Right hindlimb (tissue), 1 donor: ENCODE measurements around the gene FOXN4.

ENCODE experiments used
- DNase-seq: peaks from one replicate; pipeline ENCODE4 v3.0.0-alpha.2; 2018

FOXN4 gene

DNA sequence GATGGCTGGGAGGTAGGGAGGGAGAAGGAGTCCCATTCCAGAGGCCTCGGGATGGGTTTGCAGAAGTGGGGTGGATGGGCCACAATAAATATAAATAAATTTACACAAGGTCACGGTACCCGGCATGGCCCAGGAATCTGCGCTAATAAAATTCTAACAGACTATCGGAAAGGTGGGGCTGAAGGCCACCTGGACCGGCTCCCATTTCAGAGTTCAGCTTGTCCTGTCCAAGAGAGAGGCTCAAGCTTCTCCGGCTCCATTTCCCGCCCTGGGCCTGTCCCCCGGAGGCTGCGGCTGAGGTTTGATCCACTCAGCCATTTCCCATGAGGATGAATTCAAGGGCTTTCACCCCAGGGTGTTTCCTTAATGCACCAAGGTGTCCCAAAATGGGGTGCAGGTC lies 30.2 kb downstream of the FOXN4 start:
- DNase-seq = no peak

DNA sequence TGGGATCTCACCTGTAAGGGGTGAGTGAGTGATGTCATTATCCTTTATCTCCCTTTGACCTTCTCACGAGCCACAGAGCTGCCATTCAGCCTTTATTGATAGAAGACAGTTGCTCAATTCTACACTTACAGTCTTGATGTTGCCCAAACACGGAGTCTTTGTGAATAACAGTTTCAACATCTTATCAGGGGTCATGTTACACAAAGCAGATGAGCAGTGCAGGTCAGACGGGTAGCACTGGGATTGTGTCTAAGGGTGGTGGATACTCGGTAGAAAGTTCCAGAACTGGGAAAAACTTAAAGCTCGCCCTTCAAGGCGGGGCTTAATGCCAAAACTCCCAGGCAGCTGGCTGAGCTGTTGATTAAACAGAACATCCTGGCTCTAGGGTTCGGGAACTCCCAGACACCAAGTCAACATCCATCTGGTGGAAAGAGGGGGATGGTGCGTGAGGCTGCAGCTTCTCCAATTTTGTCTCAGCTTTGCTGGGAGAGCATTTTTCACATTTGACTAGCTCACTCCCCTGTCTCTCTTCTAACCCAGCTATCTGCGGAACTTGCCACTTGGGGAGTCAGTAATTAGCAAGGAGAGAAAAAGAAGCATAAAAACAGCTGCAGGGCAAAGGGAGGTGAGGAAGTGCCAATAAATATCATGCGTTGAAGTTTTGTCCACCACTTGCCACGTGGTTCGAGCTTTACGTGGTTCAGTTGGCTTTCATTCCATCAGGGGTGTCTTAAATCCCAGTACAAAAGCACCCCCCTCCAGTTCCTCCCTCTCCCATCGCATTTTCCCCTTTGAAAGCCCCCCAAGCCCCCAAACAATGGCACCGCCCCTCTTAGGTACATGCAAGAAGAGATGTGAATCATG lies 31.0 kb downstream of the FOXN4 start:
- peak; percentile 64 for DNase-seq

DNA sequence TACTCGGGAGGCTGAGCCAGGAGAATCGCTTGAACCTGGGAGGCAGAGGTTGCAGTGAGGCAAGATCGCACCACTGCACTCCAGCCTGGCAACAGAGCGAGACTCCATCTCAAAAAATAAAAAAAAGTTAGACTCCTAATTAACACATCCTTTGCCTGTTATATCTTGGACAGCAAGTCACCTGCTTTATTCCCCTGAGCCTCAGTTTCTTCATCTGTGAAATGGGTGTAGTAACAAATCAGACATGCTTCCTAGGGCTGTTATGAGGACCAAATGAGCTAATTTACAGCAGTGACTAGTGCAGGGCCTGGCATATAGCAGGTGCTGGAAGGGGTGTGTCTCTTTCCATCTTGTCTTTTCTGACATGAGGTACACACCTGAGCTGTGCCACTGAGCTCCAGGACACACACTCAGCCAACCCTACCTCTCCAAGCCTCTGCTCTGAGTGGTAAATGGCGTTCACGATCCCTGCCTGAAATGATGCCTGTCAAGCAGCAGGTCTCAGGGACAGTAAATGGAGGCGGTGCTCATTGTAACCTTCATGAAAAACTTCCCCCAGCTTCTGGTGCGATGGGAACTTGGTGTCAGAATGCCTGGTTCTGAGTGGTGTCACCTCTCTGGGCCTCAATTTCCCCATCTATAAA lies 31.7 kb downstream of the FOXN4 start:
- no peak for DNase-seq

DNA sequence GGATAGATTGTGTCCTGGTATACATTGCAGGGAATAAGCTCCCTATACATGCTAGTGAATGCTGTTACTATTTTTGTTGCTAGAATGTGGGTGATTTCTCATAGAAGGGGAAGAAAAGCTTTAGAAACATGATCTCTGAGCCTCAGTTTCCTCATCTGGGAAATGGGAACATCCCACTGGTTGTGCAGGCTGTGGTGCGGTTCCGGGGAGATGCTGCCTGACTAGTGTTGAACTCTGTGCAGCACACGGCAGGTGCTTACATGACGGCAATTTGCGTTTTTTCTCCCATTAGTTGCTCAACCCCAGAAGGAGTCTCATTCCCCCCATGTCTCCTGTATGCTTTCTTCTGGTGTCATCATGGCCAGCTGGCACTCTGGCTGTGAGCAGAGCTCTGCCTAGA lies 32.9 kb downstream of the FOXN4 start:
- DNase-seq = no peak

DNA sequence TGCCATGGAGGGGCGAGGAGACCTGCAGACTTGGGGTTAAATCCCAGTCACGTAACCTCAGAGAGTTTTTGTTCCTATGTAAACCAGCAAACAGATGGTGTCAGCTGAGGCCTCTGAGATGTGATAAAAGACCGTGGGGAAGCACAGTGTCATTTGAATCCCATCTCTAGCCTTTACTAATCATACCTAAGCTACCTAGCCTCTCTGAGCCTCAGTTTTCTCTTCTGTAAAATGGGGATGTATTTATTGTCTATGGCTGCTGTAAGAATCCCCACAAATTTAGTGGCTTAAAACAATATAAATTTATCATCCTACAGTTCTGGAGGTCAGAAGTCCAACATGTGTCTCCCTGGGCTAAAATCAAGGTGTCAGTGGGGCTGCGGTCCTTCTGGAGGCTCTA lies 33.9 kb downstream of the FOXN4 start:
- no peak for DNase-seq

DNA sequence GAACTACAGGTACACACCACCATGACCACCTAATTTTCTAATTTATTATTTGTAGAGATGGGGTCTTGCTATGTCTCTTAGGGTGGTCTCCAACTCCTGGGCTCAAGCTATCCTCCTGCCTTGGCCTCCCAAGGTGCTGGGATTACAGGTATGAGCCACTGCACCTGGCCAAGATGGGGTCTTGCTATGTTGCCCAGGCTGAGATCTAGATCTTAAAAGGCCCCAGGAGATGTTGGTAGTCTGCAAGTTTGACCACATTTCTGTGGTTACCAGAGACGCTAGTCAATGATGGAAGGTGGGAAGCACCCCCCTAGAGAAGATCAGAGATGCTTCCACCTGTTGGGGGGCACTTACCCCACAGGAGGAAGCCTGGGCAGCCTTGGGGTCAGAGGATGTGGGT lies 34.7 kb downstream of the FOXN4 start:
- DNase-seq = no peak

DNA sequence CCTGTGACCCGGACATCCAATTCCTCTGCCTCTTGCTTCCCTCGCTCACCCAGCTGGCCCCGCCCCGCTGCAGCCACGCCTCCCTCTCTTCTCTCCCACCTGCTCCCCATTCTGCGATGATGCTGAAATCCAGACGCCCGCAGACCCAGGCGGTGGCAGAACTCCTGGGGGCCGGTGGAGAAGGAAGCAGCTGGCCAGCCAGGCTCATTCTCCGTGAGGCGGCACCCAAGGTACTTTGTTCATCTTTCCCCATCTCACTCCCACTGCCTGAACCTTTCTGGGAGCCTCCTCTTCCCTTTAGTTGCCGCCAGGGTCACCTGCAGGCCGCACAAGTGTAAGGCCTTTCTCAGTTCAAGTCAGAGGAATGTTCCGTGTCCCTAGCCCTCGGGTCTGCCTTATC lies 35.7 kb downstream of the FOXN4 start:
- no peak for DNase-seq

DNA sequence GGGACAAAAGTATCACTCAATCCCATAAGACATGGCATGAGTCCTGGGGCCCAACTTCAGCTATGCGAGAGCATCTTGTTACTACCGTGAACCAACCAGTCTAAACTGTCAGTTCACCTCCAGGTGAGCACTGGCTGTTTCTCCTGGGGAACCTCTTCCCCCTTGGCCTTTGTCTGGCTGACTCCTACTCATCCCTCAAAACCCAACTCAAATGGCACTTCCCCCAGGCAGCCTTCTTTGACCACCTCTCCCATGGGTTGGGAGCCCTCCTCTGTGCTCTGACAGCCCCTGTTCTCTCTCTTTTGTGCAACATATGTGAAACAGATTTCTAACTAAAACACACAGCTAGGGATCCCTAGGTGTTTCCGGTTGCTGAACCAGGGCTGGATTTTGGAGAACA lies 37.7 kb downstream of the FOXN4 start:
- no peak for DNase-seq

DNA sequence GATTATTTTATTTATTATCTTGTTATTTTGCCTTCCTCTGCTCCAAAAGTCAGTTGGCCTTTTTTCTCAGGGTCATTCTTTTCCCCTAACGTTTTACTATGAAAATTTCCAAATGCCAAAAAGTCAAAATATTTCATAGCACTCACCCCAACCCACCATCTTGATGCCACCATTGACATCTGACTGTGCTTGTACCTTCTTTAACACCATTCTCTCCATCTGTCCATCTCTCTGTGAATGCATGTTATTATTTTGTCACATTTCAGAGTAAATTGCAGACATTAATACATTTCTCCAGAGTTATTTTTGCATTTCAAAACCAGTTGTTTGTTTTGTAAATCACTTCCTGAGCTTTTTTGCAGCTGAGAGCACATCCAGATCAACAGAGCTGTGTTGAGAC lies 38.6 kb downstream of the FOXN4 start:
- no peak for DNase-seq

DNA sequence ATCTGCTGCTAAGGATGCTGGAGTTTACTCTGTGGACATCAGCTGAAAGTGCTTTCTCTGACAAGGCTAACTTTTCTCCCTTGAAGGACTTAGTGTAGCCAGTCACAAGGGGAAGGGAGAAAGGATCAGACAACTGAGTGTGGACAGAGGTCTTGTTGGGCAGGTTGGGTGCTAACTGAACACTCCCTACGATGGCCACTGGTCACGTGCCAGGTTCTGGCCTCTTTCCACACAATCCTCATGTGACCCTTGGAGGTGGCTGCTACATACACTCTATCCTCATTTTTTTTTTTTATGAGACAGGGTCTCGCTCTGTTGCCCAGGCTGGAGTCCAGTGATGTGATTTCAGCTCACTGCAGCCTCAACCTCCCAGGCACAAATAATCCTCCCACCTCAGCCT lies 39.7 kb downstream of the FOXN4 start:
- DNase-seq = no peak

DNA sequence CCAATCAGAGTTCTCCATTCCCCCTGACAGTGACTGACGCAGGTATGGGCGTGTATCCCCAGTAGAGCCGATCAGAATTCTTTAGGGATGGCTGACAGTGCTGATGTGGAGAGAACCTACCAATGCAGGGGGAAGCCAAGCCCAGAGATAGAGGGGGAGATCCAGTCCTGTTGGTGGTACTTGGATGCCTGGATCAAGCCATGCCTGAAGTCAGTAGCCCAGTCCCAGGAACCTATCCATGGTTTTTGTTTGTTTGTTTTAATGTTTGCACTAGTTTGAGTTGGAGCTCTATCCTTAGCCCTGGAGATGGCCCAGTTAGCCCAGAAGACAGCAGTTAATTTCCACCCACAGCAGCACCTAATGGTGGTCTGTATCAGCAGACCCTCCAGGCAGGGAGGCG lies 40.2 kb downstream of the FOXN4 start:
- DNase-seq = no peak

DNA sequence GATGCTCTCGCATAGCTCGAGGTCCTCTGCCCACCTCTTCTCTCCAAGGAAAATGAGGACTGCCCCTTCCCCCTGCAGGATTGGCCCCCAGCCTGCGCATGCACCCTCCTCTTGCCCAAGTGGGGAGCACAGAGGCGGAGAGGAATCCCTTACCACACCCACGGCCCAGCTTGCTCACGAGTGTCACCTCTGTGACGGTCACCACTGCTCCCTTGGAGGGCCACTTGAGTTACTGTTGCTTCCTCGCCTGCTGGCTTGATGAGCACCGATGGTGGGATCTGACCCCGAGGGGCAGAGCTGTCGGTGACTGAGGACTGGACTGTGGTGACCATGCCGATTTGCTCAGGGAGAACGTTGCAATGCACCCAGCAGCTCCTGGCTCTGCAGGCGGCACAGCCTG lies 41.7 kb downstream of the FOXN4 start:
- no peak for DNase-seq

DNA sequence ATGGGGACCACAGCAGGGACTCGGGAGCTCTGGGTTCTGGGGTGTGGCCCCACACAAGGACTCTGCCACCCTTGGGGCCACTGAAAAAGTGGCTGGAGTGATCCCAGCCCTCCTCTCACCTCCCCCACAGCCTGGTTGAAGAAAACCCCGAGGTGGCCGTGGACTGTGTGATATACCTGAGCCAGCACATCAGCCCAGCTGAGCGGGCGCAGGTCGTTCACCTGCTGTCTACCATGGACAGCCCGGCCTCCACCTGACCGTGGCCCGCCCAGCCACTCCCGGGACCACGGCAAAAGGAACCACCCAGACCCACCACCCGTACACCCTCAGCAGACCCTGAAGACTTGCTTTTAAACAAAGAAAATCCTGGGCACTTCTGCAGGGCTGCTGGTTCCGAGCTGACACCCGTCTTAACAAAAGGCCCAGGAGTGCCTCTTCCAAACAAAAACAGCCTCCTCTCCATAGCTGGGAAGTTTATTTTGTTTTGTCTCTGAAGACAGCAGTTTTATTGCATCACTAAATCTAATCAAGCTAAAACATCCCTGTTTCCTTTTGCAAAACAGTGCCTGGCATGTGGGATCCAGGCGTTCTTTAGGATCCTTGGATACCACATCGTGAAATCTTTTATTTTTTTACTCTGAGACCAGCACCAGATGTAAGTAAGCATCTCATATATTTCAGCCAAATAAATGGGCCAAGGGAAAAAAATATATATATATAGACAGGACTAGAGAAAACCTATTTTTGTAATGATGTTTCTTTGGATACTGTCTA lies 42.8 kb downstream of the FOXN4 start:
- no peak for DNase-seq

DNA sequence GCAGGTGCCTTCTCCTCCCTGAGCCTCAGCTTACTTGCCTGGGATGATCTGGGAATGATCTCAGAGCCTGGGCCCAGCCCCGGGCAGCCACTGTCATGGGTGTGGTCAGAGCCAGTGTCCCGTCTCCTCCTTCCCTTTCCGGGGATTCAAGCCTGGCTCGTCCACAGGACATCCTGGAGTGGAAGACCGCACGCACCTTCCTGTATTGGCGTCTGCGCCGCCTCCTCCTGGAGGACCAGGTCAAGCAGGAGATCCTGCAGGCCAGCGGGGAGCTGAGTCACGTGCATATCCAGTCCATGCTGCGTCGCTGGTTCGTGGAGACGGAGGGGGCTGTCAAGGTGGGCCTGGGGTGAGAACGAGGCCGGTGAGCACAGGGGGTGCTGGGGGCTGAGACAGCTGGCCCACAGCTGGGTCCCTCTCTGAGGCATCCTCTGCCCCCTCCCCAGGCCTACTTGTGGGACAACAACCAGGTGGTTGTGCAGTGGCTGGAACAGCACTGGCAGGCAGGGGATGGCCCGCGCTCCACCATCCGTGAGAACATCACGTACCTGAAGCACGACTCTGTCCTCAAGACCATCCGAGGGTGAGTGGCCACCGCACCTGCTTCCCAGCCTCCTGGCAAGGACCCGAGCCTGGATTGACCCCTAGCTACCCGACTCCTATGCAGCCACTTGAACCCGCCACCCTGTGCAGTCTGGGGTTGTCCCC lies 44.0 kb downstream of the FOXN4 start:
- DNase-seq = no peak

DNA sequence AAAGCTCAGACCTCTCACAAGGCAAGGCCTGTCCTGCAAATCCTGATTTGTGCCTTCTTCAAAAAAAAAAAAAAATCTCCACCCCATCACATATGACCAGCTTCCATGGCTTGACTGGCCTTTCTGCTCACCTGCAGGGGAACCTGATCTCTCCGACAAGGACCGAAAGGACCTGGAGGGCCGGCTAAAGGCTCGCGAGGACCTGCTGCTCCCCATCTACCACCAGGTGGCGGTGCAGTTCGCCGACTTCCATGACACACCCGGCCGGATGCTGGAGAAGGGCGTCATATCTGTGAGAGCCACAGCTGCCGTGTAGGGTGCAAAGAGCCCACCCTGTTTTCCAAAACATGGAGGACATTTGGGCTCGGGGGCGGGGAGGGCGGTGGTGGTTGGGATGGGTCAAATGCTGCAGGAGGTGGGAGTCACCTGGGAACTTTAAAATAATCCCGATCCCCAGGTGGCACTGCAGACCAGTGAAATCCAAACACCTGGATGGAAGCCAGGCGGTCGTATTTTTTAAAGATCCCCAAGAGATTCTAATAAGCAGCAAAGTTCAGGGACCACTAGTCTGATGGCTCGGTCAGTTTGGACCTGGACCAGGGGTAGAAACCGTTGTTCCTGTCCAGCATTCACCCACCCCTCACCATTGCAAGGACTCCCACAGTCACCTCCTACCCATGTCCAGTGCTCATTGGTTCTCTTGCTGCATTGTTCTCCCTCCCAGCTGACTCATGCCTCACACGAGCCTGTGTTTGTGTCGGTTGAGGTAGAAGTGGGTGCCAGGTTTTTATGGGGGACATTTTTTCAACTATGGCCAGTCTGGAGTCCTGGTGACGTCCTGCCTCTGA lies 44.8 kb downstream of the FOXN4 start:
- DNase-seq = peak; percentile 78

DNA sequence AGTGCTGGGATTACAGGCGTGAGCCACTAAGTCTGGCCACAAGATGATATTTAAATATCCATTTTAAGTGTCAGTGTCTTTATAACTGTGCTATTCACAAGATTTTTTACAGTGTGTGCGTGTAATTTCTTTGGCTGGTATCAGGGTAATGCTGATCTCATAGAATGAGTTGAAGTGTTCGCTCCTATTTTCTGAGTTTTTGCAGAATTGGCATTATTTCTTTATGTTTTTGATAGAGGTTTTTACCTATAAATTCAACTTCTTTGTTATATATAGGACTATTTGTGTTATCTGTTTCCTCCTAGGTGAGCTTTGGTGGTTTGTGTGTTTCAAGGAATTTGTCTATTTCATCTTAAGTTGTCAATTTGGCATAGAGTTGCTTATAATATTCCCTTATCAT lies 45.6 kb downstream of the FOXN4 start:
- no peak for DNase-seq

DNA sequence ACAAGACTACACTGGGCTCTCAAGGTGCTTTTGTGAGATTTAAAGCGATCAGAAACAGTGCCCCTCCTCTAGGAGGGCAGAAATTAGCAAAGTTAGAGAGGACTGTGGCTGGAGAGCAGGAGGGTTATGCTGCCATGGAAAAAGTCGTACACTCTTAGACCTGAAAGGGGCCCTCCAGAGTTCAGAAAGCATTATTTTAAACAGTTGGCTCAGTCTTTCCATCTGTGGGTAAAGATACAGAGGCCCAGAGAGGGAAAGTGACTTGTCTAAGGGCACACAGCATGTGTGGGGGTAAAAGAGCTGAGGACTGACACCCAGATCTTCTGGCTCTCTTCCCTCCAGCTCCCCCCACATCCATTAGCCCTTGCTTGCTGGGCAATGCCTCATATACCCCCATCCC lies 47.1 kb downstream of the FOXN4 start:
- DNase-seq = no peak

DNA sequence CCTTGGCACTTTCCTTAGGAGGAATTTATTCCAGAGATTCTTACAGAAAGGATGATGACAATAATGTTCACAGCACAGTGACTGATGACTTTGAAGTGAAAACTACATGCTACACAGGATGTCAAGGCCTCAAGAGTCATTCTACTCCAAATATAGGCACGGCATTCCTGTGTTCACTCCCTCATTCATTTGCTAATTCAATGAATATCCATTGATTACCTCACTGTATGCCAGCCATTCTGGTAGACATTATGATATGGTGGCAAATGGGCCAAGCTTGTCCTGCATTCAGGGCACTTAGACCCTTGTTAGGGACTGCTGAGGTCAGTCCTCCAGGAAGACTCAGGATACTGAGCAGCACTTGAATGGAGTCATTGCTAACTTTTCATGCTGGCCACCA lies 48.0 kb downstream of the FOXN4 start:
- DNase-seq = no peak

DNA sequence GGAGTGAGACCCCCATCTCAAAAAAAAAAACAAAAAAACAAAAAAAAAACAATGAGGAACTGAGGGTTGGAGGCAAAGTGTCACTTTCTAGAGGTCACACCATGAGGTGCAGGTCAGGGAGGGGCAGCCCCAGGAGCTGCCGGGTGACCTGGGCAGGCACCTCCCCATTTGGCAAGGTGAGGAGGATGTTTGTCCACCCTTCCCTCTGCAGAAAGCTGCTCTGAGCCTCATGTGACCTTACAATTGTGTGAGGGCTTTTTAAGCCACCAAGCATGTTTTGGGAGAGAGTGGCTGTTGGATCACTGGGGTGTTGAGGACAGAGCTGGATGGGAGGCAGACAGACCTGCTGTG lies 49.6 kb downstream of the FOXN4 start:
- no peak for DNase-seq

DNA sequence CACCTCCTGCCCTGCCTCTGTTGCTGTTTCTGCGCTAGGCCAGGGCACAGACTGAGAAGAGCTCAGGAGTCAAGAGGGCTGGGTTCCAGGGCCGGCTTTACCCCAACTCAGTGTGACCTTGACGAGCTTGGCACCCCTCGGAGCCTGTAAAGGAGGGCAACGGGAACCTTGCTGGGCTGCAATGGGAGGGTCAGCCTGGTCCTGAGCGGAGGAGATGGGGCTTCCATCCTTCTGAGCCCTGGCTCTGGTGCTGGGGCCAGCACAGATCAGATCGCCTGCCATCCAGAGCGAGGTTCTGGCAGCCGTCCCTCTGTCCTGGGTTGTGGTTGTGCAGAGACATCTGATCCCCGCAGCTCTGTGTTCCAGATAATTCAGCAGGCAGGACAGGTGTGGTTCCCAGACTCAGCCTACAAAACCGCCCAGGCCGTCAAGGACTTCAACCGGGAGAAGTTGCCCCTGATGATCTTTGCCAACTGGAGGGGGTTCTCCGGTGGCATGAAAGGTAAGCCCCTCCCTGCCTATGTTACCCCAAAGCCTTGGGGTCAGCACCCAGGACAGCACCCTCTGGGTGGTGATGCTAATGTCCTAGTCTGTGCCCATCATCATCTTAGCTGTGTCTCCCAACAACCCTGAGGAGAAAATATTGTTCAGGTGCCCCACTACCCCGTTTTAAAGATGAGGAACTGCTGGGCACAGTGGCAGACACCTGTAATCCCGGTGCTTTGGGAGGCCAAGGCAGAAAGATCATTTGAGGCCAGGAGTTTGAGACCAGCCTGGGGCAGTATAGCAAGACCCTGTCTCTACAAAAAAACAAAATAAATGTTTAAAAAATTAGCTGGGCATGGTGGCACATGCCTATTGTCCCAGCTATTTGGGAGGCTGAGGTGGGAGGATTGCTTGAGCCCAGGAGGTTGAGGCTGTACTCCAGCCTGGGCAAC lies 50.2 kb downstream of the FOXN4 start:
- no peak for DNase-seq

DNA sequence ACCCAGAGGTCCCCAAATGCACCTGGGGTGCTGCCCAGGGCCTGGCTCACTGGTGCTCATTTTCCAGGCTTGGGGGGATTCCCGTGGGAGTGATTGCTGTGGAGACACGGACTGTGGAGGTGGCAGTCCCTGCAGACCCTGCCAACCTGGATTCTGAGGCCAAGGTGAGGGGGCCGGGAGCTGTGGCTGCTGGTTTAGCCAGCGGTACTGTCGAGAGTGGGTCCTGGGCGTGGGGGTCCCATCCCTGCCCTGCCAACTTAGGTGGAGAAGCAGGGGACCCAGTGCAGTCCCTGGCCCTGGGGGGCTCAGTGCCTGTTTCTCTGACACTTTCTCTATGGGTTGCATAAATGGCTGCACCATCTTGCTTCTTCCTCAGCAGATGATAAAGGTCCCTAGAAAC lies 50.9 kb downstream of the FOXN4 start:
- no peak for DNase-seq
